HEK293 (cell line): Measurements from ENCODE around the gene OR6A2.

ENCODE experiments used
- HOXA7 ChIP-seq: sonication (generic); formaldehyde crosslinking; IDR thresholded peaks from 2 replicates; pipeline ENCODE4 v1.8.1; 2022; ENCODE audit warnings: missing genetic modification reagents, borderline replicate concordance
- YY1 ChIP-seq: fragments of 450-650 bp; formaldehyde crosslinking; IDR thresholded peaks from 2 replicates; pipeline ENCODE4 v1.5.1; 2018; ENCODE audit warnings: missing biosample characterization, missing genetic modification characterization
- ZNF335 ChIP-seq: fragments of 450-650 bp; formaldehyde crosslinking; conservative IDR thresholded peaks from 2 replicates; pipeline ENCODE4 v1.5.1; 2016; ENCODE audit warnings: missing biosample characterization, missing genetic modification characterization

DNA sequence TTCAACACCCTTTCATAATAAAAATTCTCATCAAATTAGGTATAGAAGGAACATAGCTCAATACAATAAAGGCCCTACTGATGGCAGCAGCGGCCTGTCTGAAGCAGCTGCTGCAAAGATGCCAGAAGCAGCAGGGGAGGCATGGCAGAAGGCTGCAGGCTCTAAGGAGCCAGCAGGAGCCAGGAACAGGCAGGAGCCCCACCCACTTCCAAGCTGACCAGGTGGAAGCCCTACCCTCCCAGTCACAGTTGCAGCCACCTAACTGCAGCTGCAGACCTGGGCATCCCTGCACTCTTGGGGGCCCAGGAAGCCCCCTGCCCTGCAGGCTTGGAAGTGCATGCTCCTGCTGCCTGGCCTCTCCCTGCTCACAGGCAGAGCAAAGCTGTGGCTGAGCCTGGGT, 18.2 kb upstream of the OR6A2 start:
- TF ChIP-seq YY1 (tag by site-specific recombination) (no peak), ZNF335 (tag by site-specific recombination) (no peak), HOXA7 (CRISPR knock-in tag) (no peak)
